Measurements from ENCODE around the gene BIRC6. TPM values are rescaled to one million over a fixed set of nuclear protein-coding genes. Genes with fewer than 3 reads are reported as not detected.

Gene BIRC6
- total and polyA plus RNA-seq, 2 of the 8 experiments (the other 6 are each of a cell fraction or from before 2014, with no cell fraction given) = 32.5 to 69.5 TPM

DNA sequence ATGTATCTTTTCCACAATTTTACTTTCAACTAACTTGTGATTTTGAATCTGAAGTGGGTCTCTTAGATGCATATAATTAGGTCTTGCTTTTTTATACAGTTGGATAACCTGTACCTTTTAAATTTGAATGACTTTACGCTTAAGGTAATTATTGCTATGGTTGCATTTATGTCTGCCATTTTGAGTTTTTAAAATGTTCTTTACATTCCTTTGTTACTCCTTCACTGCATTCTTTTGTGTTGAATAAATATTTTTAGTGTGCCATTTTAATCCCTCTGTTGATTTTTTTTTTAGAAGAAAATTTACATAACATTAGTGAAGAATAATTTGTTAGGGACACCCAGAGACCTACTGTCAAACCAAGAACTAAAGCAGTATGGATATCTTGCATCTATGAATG lies 65.3 kb downstream of the BIRC6 start:
- Histone ChIP-seq H2AFZ (ENCODE audit: low read length) (no peak overlapping the region), H3K14ac (ENCODE audit: insufficient read length) (no peak overlapping the region), H2BK5ac (ENCODE audit: low read depth, low read length) (no peak overlapping the region), H3K9me3 (ENCODE audit: insufficient read depth in 2 of 2, low read depth in 1 of 2, low read length in 1 of 2) (no peaks in the 10 kb centered on the region), H3K4me3 (ENCODE audit: extremely low read depth in 1 of 4, insufficient read depth in 2 of 4, low read depth in 3 of 4, low read length in 4 of 4) (no peak overlapping the region), H3K9ac (replicated peaks in 1 of 4; ENCODE audit: extremely low read depth in 1 of 4, low read depth in 3 of 4, low read length in 3 of 4) (no peak overlapping the region), H2BK20ac (ENCODE audit: low read length) (no peak overlapping the region), H3K4me2 (ENCODE audit: insufficient read depth in 1 of 2, low read depth in 2 of 2, low read length in 2 of 2) (no peak overlapping the region), H2BK12ac (ENCODE audit: low read depth, low read length) (no peak overlapping the region), H3K36me3 (ENCODE audit: control insufficient read depth in 2 of 4, insufficient read depth in 4 of 4, low read length in 3 of 4) (peaks cover 0 to 9% (median 2%) of the 10 kb centered on the region in 4 experiments; a peak in 2 of 8 replicates), H4K5ac (ENCODE audit: insufficient read length, low read depth, low read length) (no peak overlapping the region), H2BK120ac (replicated peaks; ENCODE audit: low read depth, low read length) (no peak overlapping the region), H3K79me1 (ENCODE audit: low read depth, low read length) (peaks cover 5% of the 10 kb centered on the region), H2AK5ac (ENCODE audit: low read depth, low read length) (no peak overlapping the region), H3K79me2 (ENCODE audit: control insufficient read depth in 1 of 2, insufficient read depth in 2 of 2, low read length in 2 of 2) (peaks cover 0 to 89% of the 10 kb centered on the region in 2 experiments; a peak in 3 of 4 replicates), H4K8ac (ENCODE audit: extremely low read depth, insufficient read depth, low read length) (no peak overlapping the region), H3K27me3 (replicated peaks in 1 of 4; ENCODE audit: control insufficient read depth in 3 of 4, extremely low read depth in 1 of 4, insufficient read depth in 3 of 4, low read length in 3 of 4) (no peaks in the 10 kb centered on the region), H3K4me1 (replicated peaks in 1 of 4; ENCODE audit: control insufficient read depth in 3 of 4, insufficient read depth in 4 of 4, low read length in 3 of 4) (no peaks in the 10 kb centered on the region; a peak in 1 of 7 replicates), H4K91ac (replicated peaks; ENCODE audit: insufficient read length, low read length) (no peak overlapping the region), H3K23ac (ENCODE audit: insufficient read length) (no peak overlapping the region), H3K4ac (replicated peaks; ENCODE audit: insufficient read length, low read depth, low read length) (no peak overlapping the region), H2BK15ac (ENCODE audit: low read length) (no peak overlapping the region), H3K23me2 (ENCODE audit: low read depth, low read length) (no peaks in the 10 kb centered on the region), H3K27ac (ENCODE audit: low read depth, low read length) (no peak overlapping the region), H3K18ac (ENCODE audit: extremely low read depth, low read length) (no peak overlapping the region), H3K56ac (replicated peaks; ENCODE audit: insufficient read length, low read depth, low read length) (no peak overlapping the region), H4K20me1 (replicated peaks in 1 of 2; ENCODE audit: control insufficient read depth in 1 of 2, insufficient read depth in 2 of 2, low read length in 2 of 2) (peaks cover 0 to 2% of the 10 kb centered on the region in 2 experiments)
- ChIA-PET CTCF (ENCODE audit: partially characterized antibody) (no interaction called here), POLR2A (ENCODE audit: partially characterized antibody) (no interaction called here)
- 100% methylated on average over 1 of the region's 1 CpG; no CpG with 5 or more reads in 1 of the 2 experiments for WGBS, 2 experiments (ENCODE audit: extremely low coverage in 1 of 2, insufficient coverage in 1 of 2, insufficient read length in 1 of 2, insufficient replicate concordance in 2 of 2, low coverage in 1 of 2, low lambda C conversion rate in 2 of 2, missing lambda C conversion rate in 1 of 2)
- DNase-seq (ENCODE audit: low read depth in 1 of 2, low spot score in 2 of 2) (no peak), FAIRE-seq (no peak)
- TF ChIP-seq HDAC2 (IDR thresholded peaks at IDR 0.05; ENCODE audit: borderline replicate concordance in 1 of 2, low read depth in 2 of 2, low read length in 2 of 2) = no peak
- TF ChIP-seq CTCF (IDR thresholded peaks at IDR 0.05; ENCODE audit: control extremely low read depth in 1 of 3, insufficient read depth in 1 of 3, low read depth in 1 of 3, low read length in 3 of 3) = no peak
- TF ChIP-seq KDM4A (IDR thresholded peaks at IDR 0.05; ENCODE audit: low read depth, low read length, severe bottlenecking) = no peak

Data from H1 (cell line).